Upper lobe of left lung (tissue), 6 donors: ENCODE results near the gene NDUFC1. TPM values are rescaled to one million over a fixed set of nuclear protein-coding genes. Genes with fewer than 3 reads are reported as not detected.

Experiments used
- ATAC-seq, 2 donors: fragments of 200-7000 bp; cut with Tn5 transposase; one replicate each; pipeline ENCODE4 v1.9.1; 2022; ENCODE audit warnings: mild to moderate bottlenecking in 2 of 2, moderate library complexity in 2 of 2; ENCODE audit not compliant: low FRiP score in 2 of 2
- DNase-seq, 2 donors: peaks; one replicate each; pipeline ENCODE4 v3.0.0-alpha.2; 2019 to 2020
- H3K27ac ChIP-seq, 4 donors: fragments of 200-600 bp; sonication (generic); one replicate each; pipeline ENCODE4 v1.5.1; 2016 to 2019
- H3K27me3 ChIP-seq, 4 donors: fragments of 200-600 bp; sonication (generic); one replicate each; pipeline ENCODE4 v1.5.1; 2017 to 2019
- H3K36me3 ChIP-seq, 4 donors: fragments of 200-600 bp; sonication (generic); one replicate each; pipeline ENCODE4 v1.5.1; 2016 to 2019
- H3K4me1 ChIP-seq, 4 donors: fragments of 200-600 bp; sonication (generic); one replicate each; pipeline ENCODE4 v1.5.1; 2018 to 2019
- H3K4me3 ChIP-seq, 4 donors: fragments of 200-600 bp; sonication (generic); one replicate each; pipeline ENCODE4 v1.5.1; 2017 to 2019; ENCODE audit warnings: mild to moderate bottlenecking in 2 of 4, moderate library complexity in 1 of 4
- H3K9me3 ChIP-seq, 4 donors: fragments of 200-600 bp; sonication (generic); one replicate each; pipeline ENCODE4 v1.5.1; 2018 to 2019
- EP300 ChIP-seq, 4 donors: sonication (generic); formaldehyde crosslinking; IDR thresholded peaks; one replicate each; pipeline ENCODE4 v1.5.1; 2017; ENCODE audit warnings: antibody characterized with exemption in 4 of 4, control low read depth in 2 of 4
- POLR2A ChIP-seq, 4 donors: fragments of 450-650 bp; IDR thresholded peaks; one replicate each; pipeline ENCODE4 v1.5.1; 2016 to 2017; ENCODE audit warnings: antibody characterized with exemption in 4 of 4, mild to moderate bottlenecking in 2 of 4
- POLR2AphosphoS5 ChIP-seq, 2 donors: sonication (generic); formaldehyde crosslinking; IDR thresholded peaks; one replicate each; pipeline ENCODE4 v1.5.1; 2017; ENCODE audit warnings: antibody characterized with exemption in 2 of 2
- WGBS, 2 donors: methylation state at CpG; one replicate each; pipeline ENCODE4 v1.1.5; 2017 to 2018; 5-methylcytosine and 5-hydroxymethylcytosine counted together
- total RNA-seq, 6 donors: library from RNA; depleted of rRNA in 4 of 6; stranded (reverse); fragments of >200 nt in 4 of 6; gene quantifications; one replicate each; pipeline versions ENCODE4 v1.1.0 to v1.2.1, GENCODE V29; 2016 to 2021
- TF ChIP-seq, protein P1 (sequence below), 6 experiments: fragments of 450-650 bp in 4 of 6; fragments of 200-600 bp in 2 of 6; sonication (generic) in 2 of 6; IDR thresholded peaks; one replicate each; pipeline ENCODE4 v1.5.1; 2016 to 2019; ENCODE audit warnings: antibody characterized with exemption in 6 of 6
- donor health status: DM: no; HTN: no; CAD: no; lungs with moderate emphysema.
- donor health status: DM: no; HTN: yes; CAD: no; lungs with severe emphysema.

NDUFC1 gene
- total RNA-seq, 6 donors from 2014 or later: 17.9 to 49.2 (median 34.6) TPM

DNA sequence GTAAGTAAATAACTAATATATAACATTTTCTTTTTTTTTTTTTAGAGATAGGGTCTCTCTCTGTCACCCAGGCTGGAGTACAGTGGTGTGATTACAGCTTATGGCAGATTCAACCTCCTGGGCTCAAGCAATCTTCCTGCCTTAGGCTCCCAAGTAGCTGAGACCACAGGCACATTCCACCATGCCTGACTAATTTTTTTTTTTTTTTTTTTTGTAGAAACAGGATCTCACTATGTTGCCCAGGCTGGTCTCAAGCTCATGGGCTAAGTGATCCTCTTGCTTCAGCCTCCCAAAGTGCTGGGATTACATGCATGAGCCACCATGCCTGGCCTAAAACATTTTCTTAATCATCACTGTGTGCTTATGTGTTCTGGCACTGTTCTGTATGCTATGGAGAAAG is 55.0 kb downstream of the NDUFC1 start:
- no peaks in the 10 kb centered on the region for H3K36me3 ChIP-seq
- H3K4me1 ChIP-seq: no peaks in the 10 kb centered on the region
- no peaks in the 10 kb centered on the region for H3K9me3 ChIP-seq
- no peak overlapping the region for H3K27ac ChIP-seq
- DNase-seq (no peak), ATAC-seq (no peak)
- no peak overlapping the region for H3K4me3 ChIP-seq
- no peaks in the 10 kb centered on the region for H3K27me3 ChIP-seq
- TF ChIP-seq POLR2A (IDR thresholded peaks at IDR 0.05): no peak
- TF ChIP-seq POLR2AphosphoS5 (IDR thresholded peaks at IDR 0.05): no peak
- no peak for TF ChIP-seq EP300 (IDR thresholded peaks at IDR 0.05)
- TF ChIP-seq, protein P1, sequence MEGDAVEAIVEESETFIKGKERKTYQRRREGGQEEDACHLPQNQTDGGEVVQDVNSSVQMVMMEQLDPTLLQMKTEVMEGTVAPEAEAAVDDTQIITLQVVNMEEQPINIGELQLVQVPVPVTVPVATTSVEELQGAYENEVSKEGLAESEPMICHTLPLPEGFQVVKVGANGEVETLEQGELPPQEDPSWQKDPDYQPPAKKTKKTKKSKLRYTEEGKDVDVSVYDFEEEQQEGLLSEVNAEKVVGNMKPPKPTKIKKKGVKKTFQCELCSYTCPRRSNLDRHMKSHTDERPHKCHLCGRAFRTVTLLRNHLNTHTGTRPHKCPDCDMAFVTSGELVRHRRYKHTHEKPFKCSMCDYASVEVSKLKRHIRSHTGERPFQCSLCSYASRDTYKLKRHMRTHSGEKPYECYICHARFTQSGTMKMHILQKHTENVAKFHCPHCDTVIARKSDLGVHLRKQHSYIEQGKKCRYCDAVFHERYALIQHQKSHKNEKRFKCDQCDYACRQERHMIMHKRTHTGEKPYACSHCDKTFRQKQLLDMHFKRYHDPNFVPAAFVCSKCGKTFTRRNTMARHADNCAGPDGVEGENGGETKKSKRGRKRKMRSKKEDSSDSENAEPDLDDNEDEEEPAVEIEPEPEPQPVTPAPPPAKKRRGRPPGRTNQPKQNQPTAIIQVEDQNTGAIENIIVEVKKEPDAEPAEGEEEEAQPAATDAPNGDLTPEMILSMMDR (IDR thresholded peaks at IDR 0.05): no peak

DNA sequence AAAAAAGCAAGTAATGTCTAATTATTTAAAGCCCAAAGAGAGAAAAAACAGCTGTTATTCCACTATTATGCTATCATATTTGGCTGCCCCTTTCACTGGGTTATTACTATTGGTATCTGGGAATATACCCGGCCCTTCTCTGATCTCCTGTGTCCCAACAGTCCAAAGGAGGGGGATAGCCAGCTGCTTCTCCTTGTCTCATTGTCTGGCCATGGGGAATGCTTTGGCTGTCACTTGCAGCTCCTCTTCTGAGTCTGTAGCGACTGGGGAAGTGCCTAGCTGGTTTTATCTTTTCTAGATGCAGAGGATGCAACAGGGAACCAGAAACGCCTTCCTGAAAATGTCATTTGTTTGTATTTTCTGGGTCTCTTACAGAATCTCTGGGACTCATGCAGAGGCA is 56.1 kb downstream of the NDUFC1 start:
- ATAC-seq (no peak), DNase-seq (no peak)
- no peak overlapping the region for H3K4me3 ChIP-seq
- H3K27ac ChIP-seq: no peak overlapping the region
- no peaks in the 10 kb centered on the region for H3K4me1 ChIP-seq
- no peaks in the 10 kb centered on the region for H3K36me3 ChIP-seq
- no peaks in the 10 kb centered on the region for H3K27me3 ChIP-seq
- 60 to 74% methylated on average over 3 of the region's 3 CpGs for WGBS, 2 donors
- H3K9me3 ChIP-seq: no peaks in the 10 kb centered on the region
- TF ChIP-seq, protein P1 (IDR thresholded peaks at IDR 0.05): no peak
- TF ChIP-seq POLR2A (IDR thresholded peaks at IDR 0.05): no peak
- no peak for TF ChIP-seq EP300 (IDR thresholded peaks at IDR 0.05)
- TF ChIP-seq POLR2AphosphoS5 (IDR thresholded peaks at IDR 0.05): no peak

DNA sequence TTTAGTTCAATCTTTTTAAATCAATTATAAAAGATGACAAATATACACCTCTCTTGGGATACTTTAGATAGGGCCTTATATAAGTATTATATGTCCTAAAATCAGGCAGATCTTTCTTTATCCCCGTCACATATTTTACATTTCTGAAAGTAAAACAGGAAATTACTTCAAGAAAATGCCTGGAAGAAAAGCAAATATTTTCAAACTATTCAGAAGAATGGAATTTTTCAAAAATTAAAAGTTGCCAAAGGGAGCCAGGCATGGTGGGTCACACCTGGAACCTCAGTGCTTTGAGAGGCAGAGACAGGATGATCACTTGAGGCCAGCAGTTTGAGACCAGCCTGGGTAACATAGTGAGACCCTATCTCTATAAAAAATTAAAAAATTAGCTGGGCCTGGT is 56.7 kb downstream of the NDUFC1 start:
- ATAC-seq: no peak
- TF ChIP-seq, protein P1 (IDR thresholded peaks at IDR 0.05): no peak
- no peak for TF ChIP-seq POLR2AphosphoS5 (IDR thresholded peaks at IDR 0.05)
- no peak for TF ChIP-seq EP300 (IDR thresholded peaks at IDR 0.05)
- no peak for TF ChIP-seq POLR2A (IDR thresholded peaks at IDR 0.05)
- 64 to 70% methylated on average over 1 of the region's 1 CpG for WGBS, 2 donors
- DNase-seq: no peak
- H3K36me3 ChIP-seq: no peaks in the 10 kb centered on the region
- no peaks in the 10 kb centered on the region for H3K4me1 ChIP-seq
- no peak overlapping the region for H3K27ac ChIP-seq
- H3K27me3 ChIP-seq: no peaks in the 10 kb centered on the region
- no peaks in the 10 kb centered on the region for H3K9me3 ChIP-seq
- H3K4me3 ChIP-seq: no peak overlapping the region

DNA sequence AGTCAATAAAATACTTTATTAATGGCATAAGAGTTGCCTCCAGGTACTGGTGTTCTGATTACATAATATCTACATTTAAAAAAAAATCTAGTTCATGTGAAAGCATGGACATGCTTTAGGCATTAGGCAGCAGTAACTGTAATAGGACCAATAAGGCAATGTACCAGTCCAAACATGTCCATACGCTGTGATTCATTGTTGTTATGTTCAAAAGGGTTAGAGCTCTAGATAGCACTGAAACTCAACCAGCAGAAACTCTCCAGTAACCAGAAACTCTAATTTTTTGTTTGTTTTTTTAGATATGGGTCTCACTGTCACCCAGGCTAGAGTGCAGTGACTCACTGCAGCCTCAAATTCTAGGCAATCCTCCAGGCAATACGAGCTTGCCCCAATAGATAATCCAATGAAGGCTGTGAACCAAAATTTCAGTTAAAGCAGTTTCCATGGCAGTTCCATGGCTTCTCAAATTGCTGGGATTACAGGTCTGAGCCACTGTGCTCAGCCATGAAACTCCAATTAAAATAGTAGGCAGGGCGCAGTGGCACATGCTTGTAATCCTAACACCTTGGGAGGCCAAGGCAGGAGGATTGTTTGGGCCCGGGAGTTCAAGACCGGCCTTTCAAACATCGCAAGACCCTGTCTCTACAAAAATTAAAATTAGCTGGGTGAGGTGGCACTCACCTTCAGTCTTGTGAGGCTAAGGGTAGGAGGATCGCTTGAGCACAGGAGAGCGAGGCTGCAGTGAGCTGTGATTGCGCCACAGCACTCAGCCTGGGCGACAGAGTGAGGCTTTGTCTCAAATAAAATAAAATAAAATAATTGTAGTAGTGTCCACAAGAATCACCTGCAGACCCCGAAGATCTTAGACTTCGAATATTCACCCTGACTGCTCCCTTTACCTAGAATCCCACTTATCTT is 58.6 kb downstream of the NDUFC1 start:
- H3K4me1 ChIP-seq: no peaks in the 10 kb centered on the region
- DNase-seq (no peak), ATAC-seq (peak; percentile 51 to 86)
- H3K27me3 ChIP-seq: no peaks in the 10 kb centered on the region
- WGBS, 2 donors: 89 to 90% methylated on average over 11 to 12 of the region's 12 CpGs
- peak overlapping the region in 1 of 4 donors; percentile 35 for H3K27ac ChIP-seq
- no peaks in the 10 kb centered on the region for H3K36me3 ChIP-seq
- TF ChIP-seq, protein P1 (IDR thresholded peaks at IDR 0.05): no peak
- H3K4me3 ChIP-seq: no peak overlapping the region
- H3K9me3 ChIP-seq: no peaks in the 10 kb centered on the region
